Stimulated activated naive CD4-positive, alpha-beta T cell (primary cell): ENCODE measurements around the gene HLF.
A peak's percentile ranks its signal among the peaks of the same experiment; 100 is the strongest.

Experiments
- DNase-seq, 6 experiments: peaks; one replicate each; lab custom pipeline; 2025; lab: John Stamatoyannopoulos, UW

HLF gene

GRCh38 chr17:55292094-55292493, 27.3 kb downstream of the HLF start:
- DNase-seq, result no peak

GRCh38 chr17:55294042-55294751, 29.4 kb downstream of the HLF start:
- DNase-seq, result no peak

GRCh38 chr17:55295411-55296170, 30.8 kb downstream of the HLF start:
- DNase-seq, result peak in 5 of 6 experiments; percentile 3 to 55 (median 9)

GRCh38 chr17:55296171-55296695, 31.5 kb downstream of the HLF start:
- DNase-seq, result no peak

- no peak for DNase-seq
These were observed 31.9 kb downstream of the HLF start for GRCh38 chr17:55296699-55297098.

- no peak for DNase-seq
These were observed 33.5 kb downstream of the HLF start for GRCh38 chr17:55298111-55298730.

GRCh38 chr17:55299162-55299838, 34.5 kb downstream of the HLF start:
- DNase-seq, result no peak

GRCh38 chr17:55299890-55300289, 35.1 kb downstream of the HLF start:
- DNase-seq, result no peak

- no peak for DNase-seq
These were observed 35.9 kb downstream of the HLF start for GRCh38 chr17:55300479-55301290.

- no peak for DNase-seq
These were observed 37.0 kb downstream of the HLF start for GRCh38 chr17:55301521-55302406.

- no peak for DNase-seq
These were observed 37.6 kb downstream of the HLF start for GRCh38 chr17:55302407-55302787.

GRCh38 chr17:55303008-55303493, 38.3 kb downstream of the HLF start:
- DNase-seq, result no peak

- DNase-seq, result no peak
These were observed 39.0 kb downstream of the HLF start for GRCh38 chr17:55303701-55304145.

- DNase-seq, result no peak
These were observed 39.6 kb downstream of the HLF start for GRCh38 chr17:55304171-55304859.

- DNase-seq, result no peak
These were observed 40.7 kb downstream of the HLF start for GRCh38 chr17:55305321-55306087.

- no peak for DNase-seq
These were observed 43.1 kb downstream of the HLF start for GRCh38 chr17:55307879-55308278.

- DNase-seq, result no peak
These were observed 44.0 kb downstream of the HLF start for GRCh38 chr17:55308613-55309391.
